Measurements from ENCODE around the gene CLIP4. TPM values are rescaled to one million over a fixed set of nuclear protein-coding genes. Genes with fewer than 3 reads are reported as not detected.

Gene CLIP4
- total and polyA plus RNA-seq, 10 of the 15 experiments (the other 5 are each of a cell fraction or from before 2014, with no cell fraction given), result 5.5 to 34.9 (median 16.8) TPM

DNA sequence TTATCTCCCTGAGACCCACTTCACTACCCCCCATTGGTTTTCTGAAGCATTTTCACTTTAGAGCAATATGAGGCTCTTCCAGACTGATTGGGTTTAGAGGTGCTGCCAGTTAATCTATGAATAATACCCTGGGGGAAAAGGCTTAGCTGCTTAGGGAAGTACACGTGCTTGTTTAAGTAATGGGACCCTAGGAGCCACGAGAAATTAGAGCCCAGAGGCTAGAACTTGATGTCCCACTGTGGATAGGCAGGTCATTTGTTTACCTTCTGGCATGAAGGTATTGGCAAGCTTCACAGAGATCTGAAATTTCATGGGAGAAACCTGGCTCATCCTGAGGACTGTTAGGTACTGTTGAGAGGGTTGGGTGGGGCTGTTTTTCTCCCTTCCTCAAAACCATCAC is 59.7 kb downstream of the CLIP4 start:
- TF ChIP-seq YY1 (IDR thresholded peaks at IDR 0.05; ENCODE audit: low read depth, low read length), result no peak
- TF ChIP-seq, protein P1, sequence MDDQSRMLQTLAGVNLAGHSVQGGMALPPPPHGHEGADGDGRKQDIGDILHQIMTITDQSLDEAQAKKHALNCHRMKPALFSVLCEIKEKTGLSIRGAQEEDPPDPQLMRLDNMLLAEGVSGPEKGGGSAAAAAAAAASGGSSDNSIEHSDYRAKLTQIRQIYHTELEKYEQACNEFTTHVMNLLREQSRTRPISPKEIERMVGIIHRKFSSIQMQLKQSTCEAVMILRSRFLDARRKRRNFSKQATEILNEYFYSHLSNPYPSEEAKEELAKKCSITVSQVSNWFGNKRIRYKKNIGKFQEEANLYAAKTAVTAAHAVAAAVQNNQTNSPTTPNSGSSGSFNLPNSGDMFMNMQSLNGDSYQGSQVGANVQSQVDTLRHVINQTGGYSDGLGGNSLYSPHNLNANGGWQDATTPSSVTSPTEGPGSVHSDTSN (IDR thresholded peaks at IDR 0.05; ENCODE audit: insufficient replicate concordance, low read depth, low read length), result no peak
- TF ChIP-seq, protein P2, sequence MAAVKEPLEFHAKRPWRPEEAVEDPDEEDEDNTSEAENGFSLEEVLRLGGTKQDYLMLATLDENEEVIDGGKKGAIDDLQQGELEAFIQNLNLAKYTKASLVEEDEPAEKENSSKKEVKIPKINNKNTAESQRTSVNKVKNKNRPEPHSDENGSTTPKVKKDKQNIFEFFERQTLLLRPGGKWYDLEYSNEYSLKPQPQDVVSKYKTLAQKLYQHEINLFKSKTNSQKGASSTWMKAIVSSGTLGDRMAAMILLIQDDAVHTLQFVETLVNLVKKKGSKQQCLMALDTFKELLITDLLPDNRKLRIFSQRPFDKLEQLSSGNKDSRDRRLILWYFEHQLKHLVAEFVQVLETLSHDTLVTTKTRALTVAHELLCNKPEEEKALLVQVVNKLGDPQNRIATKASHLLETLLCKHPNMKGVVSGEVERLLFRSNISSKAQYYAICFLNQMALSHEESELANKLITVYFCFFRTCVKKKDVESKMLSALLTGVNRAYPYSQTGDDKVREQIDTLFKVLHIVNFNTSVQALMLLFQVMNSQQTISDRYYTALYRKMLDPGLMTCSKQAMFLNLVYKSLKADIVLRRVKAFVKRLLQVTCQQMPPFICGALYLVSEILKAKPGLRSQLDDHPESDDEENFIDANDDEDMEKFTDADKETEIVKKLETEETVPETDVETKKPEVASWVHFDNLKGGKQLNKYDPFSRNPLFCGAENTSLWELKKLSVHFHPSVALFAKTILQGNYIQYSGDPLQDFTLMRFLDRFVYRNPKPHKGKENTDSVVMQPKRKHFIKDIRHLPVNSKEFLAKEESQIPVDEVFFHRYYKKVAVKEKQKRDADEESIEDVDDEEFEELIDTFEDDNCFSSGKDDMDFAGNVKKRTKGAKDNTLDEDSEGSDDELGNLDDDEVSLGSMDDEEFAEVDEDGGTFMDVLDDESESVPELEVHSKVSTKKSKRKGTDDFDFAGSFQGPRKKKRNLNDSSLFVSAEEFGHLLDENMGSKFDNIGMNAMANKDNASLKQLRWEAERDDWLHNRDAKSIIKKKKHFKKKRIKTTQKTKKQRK (IDR thresholded peaks at IDR 0.05; ENCODE audit: low read depth, low read length), result no peak
- no peak for TF ChIP-seq PAX8 (IDR thresholded peaks at IDR 0.05)
- TF ChIP-seq ZZZ3 (IDR thresholded peaks at IDR 0.05; ENCODE audit: control insufficient read depth, insufficient read length, low read depth), result no peak
- no peak for TF ChIP-seq YBX1 (IDR thresholded peaks at IDR 0.05)
- no peak for TF ChIP-seq MYB (IDR thresholded peaks at IDR 0.05; ENCODE audit: borderline replicate concordance, low read depth, low read length)
- TF ChIP-seq NFXL1 (IDR thresholded peaks at IDR 0.05; ENCODE audit: borderline replicate concordance), result no peak
- TF ChIP-seq MEF2B (IDR thresholded peaks at IDR 0.05; ENCODE audit: partially characterized antibody, poor library complexity, severe bottlenecking), result no peak
- no peak for TF ChIP-seq RB1 (IDR thresholded peaks at IDR 0.05; ENCODE audit: borderline replicate concordance)
- intact Hi-C loops (cut with micrococcal nuclease; ENCODE audit: unreplicated experiment), result no loop called here
- no TSS peak for BruUV-seq (replicated peaks)
- Histone ChIP-seq H3K4me1 (ENCODE audit: control insufficient read depth, insufficient read depth, low read length) (no peaks in the 10 kb centered on the region), H3K36me3 (ENCODE audit: control insufficient read depth in 2 of 2, insufficient read depth in 2 of 2, low read length in 1 of 2) (no peaks in the 10 kb centered on the region; a peak in 1 of 4 replicates), H2AFZ (ENCODE audit: control insufficient read depth, low read depth, low read length) (no peak overlapping the region), H3K79me2 (ENCODE audit: control insufficient read depth, insufficient read depth, low read length) (no peaks in the 10 kb centered on the region), H3K9me3 (replicated peaks; ENCODE audit: control insufficient read depth, insufficient read depth, low read length) (no peaks in the 10 kb centered on the region), H3K9ac (ENCODE audit: control insufficient read depth, insufficient read depth, low read length) (no peak overlapping the region), H3K4me3 (no peak overlapping the region), H3K27ac (ENCODE audit: control insufficient read depth, insufficient read depth) (no peak overlapping the region), H4K20me1 (ENCODE audit: control insufficient read depth, insufficient read depth) (no peaks in the 10 kb centered on the region), H3K4me2 (ENCODE audit: control insufficient read depth, insufficient read depth) (no peak overlapping the region), H3K27me3 (replicated peaks in 1 of 2; ENCODE audit: control insufficient read depth in 2 of 2, insufficient read depth in 2 of 2, low read length in 1 of 2) (no peaks in the 10 kb centered on the region)
- in situ Hi-C loops (cut with MboI), result no loop called here
- ChIA-PET POLR2A (no interaction called here), SMC1A (ENCODE audit: uncharacterized antibody, unreplicated experiment) (no interaction called here), CTCF (no interaction called here), RAD21 (ENCODE audit: unreplicated experiment) (no interaction called here)
- FAIRE-seq (no peak), DNase-seq (ENCODE audit: low read depth, low spot score) (no peak), ATAC-seq (no peak)
- 46% methylated on average over 2 of the region's 2 CpGs for WGBS (ENCODE audit: insufficient coverage, insufficient replicate concordance, low lambda C conversion rate, missing lambda C conversion rate)

Data from GM12878 (cell line).